Measurements from ENCODE around the gene ZNF23.
"Not testable (repeated sequence)": the region's sequence is repeated elsewhere in the genome, so short reads cannot be mapped to it uniquely, and the experiment has no call there.

The ZNF23 gene

GRCh38 chr16:71461686-71462648, at the start of gene ZNF23:
Gene ZNF23, minus strand, starts transcription at chr16:71462247. Its CDS starts 5,451 bp downstream, at chr16:71456796.
- peak; percentile 92 for DNase-seq

GRCh38 chr16:71507061-71507460, 45.0 kb upstream of the ZNF23 start:
- DNase-seq: no peak

GRCh38 chr16:71504901-71505300, 42.9 kb upstream of the ZNF23 start:
- no peak for DNase-seq

- not testable (repeated sequence) for DNase-seq
These were observed 42.0 kb upstream of the ZNF23 start for GRCh38 chr16:71504051-71504450.

GRCh38 chr16:71501547-71501946, 39.5 kb upstream of the ZNF23 start:
- no peak for DNase-seq

GRCh38 chr16:71500964-71501363, 38.9 kb upstream of the ZNF23 start:
- no peak for DNase-seq

GRCh38 chr16:71499775-71500364, 37.8 kb upstream of the ZNF23 start:
- DNase-seq: peak; percentile 66

- no peak for DNase-seq
These were observed 36.0 kb upstream of the ZNF23 start for GRCh38 chr16:71498031-71498430.

- no peak for DNase-seq
These were observed 31.2 kb upstream of the ZNF23 start for GRCh38 chr16:71493213-71493612.

GRCh38 chr16:71492786-71493185, 30.7 kb upstream of the ZNF23 start:
- no peak for DNase-seq

GRCh38 chr16:71491054-71491453, 29.0 kb upstream of the ZNF23 start:
- DNase-seq: no peak

GRCh38 chr16:71490361-71490760, 28.3 kb upstream of the ZNF23 start:
- DNase-seq: no peak

- DNase-seq: no peak
These were observed 27.1 kb upstream of the ZNF23 start, which contains the start of gene ZNF19 for GRCh38 chr16:71489122-71489521. Gene ZNF19, minus strand, starts transcription at chr16:71489324. Its CDS starts 7,210 bp downstream, at chr16:71482114.

- DNase-seq: peak; percentile 92
These were observed 22.2 kb upstream of the ZNF23 start for GRCh38 chr16:71484006-71484893.

- DNase-seq: no peak
These were observed 20.5 kb upstream of the ZNF23 start for GRCh38 chr16:71482569-71482968.

- DNase-seq: no peak
These were observed 18.9 kb upstream of the ZNF23 start for GRCh38 chr16:71480956-71481355.

GRCh38 chr16:71479420-71479819, 17.4 kb upstream of the ZNF23 start:
- DNase-seq: no peak

- no peak for DNase-seq
These were observed 14.5 kb upstream of the ZNF23 start for GRCh38 chr16:71476457-71477124.

- DNase-seq: no peak
These were observed 12.8 kb upstream of the ZNF23 start for GRCh38 chr16:71474864-71475263.

GRCh38 chr16:71473891-71474290, 11.8 kb upstream of the ZNF23 start:
- no peak for DNase-seq

- DNase-seq: no peak
These were observed 10.9 kb upstream of the ZNF23 start for GRCh38 chr16:71472931-71473330.

- DNase-seq: no peak
These were observed 10.0 kb upstream of the ZNF23 start for GRCh38 chr16:71472051-71472450.

Data from activated effector memory CD4-positive, alpha-beta T cell treated with anti-CD3 and anti-CD28 coated beads, Interleukin-2, amount 50 U/mL, for 16 hours (primary cell).